ENCODE results near the gene NDUFB3. TPM values are rescaled to one million over a fixed set of nuclear protein-coding genes. Genes with fewer than 3 reads are reported as not detected.

Gene NDUFB3
- total and polyA plus RNA-seq, 2 donors (not counting 1 experiment from before 2014, with no cell fraction given), result 13.0 to 44.7 TPM

DNA sequence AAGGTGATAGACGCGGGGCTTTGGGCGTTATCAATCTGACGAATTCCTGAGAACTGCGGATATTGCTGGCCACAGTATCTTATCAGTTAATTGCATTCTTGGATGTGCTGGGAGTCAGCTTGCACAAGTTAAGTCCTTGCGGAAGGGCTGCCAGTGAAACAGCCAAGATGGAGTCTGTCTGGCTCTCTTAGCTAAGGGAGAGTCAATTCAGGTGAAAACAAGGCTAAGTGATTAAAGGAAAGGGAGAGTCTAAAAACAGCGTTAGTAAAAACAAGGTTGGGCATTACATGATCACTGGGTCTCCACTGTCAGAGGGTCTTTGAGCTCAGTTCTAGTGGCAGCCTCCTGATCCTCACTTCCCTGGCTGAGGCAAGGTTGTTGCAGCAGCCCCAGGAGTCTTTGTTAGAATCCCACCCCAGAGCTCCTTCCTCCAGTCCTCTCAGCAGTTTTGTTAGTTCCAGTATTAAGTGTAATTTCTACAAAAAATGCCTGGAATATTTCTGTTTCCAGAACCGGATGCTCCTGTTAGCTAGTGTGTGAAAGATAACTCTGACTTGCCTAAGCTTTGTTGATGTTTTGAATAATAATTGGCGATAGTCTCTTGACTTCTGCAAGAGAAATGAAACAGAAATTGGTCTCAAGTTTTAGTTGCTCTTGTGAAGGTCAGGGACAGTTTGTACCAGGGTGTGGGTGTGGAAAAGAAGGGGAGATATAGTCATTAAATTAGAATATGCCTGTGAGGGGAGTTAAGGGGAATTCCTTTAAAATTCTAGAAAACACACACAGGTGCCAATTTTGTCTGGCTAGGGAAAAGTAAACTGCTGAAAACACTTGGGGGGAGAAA, 54.7 kb downstream of the NDUFB3 start:
- intact Hi-C loops (cut with micrococcal nuclease), result no loop called here
- peaks cover 5 to 6% of the 10 kb centered on the region in 2 experiments for H3K36me3 ChIP-seq (replicated peaks in 1 of 2; ENCODE audit: control extremely low read depth in 1 of 2, control insufficient read depth in 1 of 2, extremely low read depth in 1 of 2, insufficient read depth in 2 of 2, low read length in 1 of 2)
- H3K4me3 ChIP-seq (ENCODE audit: control extremely low read depth in 1 of 5, extremely low read depth in 1 of 5, insufficient read depth in 1 of 5, low read depth in 2 of 5, low read length in 4 of 5), result peak overlapping the region in 4 of 5 experiments; percentile 20 to 61 (median 35)
- no peaks in the 10 kb centered on the region for H3K9me3 ChIP-seq (ENCODE audit: control extremely low read depth in 1 of 3, control insufficient read depth in 2 of 3, insufficient read depth in 1 of 3, low read length in 2 of 3)
- peaks cover 88% of the 10 kb centered on the region for H3K4me1 Mint-ChIP-seq
- H3K27ac ChIP-seq (ENCODE audit: low read length in 2 of 2), result peak overlapping the region; percentile 86 to 94
- H3K4me3 Mint-ChIP-seq, result peak overlapping the region; percentile 91
- peak overlapping the region; percentile 98 for H3K27ac Mint-ChIP-seq
- H3K4me1 ChIP-seq (ENCODE audit: control insufficient read depth in 2 of 2, insufficient read depth in 2 of 2, low read length in 2 of 2), result peaks cover 92 to 94% of the 10 kb centered on the region in 2 donors
- H3K79me2 ChIP-seq (ENCODE audit: control insufficient read depth, insufficient read depth, low read length), result peaks cover 98% of the 10 kb centered on the region
- no peak for TF ChIP-seq EZH2 (IDR thresholded peaks at IDR 0.05; ENCODE audit: borderline replicate concordance, insufficient read depth, low read depth, low read length, poor library complexity, severe bottlenecking)
- no peak for TF ChIP-seq CTCF (IDR thresholded peaks at IDR 0.05)
- no peaks in the 10 kb centered on the region for H3K27me3 Mint-ChIP-seq
- ATAC-seq (ENCODE audit: low read depth), result peak; percentile 28
- ChIA-PET POLR2A (interaction anchor here (0.6 to 1.6 kb wide), 5 partner anchors 11 to 106 kb away, joined by 3 to 5 read pairs (median 3); partner anchors contain the start of gene CASP10), CTCF (interaction anchor here (0.6 to 1.3 kb wide), 6 partner anchors 18 to 58 kb away, joined by 3 to 7 read pairs (median 4); no protein-coding TSS in a partner anchor)
- H3K27me3 ChIP-seq (replicated peaks in 1 of 4; ENCODE audit: control extremely low read depth in 1 of 4, control insufficient read depth in 3 of 4, insufficient read depth in 4 of 4, low read length in 3 of 4), result no peaks in the 10 kb centered on the region
- no peak overlapping the region for H2AFZ ChIP-seq (ENCODE audit: insufficient read depth, low read depth, low read length, poor library complexity, severe bottlenecking)
- no peaks in the 10 kb centered on the region for H4K20me1 ChIP-seq (ENCODE audit: control insufficient read depth, insufficient read depth, low read length, poor library complexity, severe bottlenecking)
- peak overlapping the region; percentile 54 for H3K9ac ChIP-seq (ENCODE audit: low read length)
- peak; percentile 50 for DNase-seq
- H3K9me3 Mint-ChIP-seq (ENCODE audit: insufficient read depth), result no peaks in the 10 kb centered on the region
- H3K4me2 ChIP-seq (replicated peaks; ENCODE audit: low read depth, low read length, poor library complexity, severe bottlenecking), result peak overlapping the region; percentile 87
- 34% methylated on average over 9 of the region's 9 CpGs for WGBS (ENCODE audit: insufficient coverage)

DNA sequence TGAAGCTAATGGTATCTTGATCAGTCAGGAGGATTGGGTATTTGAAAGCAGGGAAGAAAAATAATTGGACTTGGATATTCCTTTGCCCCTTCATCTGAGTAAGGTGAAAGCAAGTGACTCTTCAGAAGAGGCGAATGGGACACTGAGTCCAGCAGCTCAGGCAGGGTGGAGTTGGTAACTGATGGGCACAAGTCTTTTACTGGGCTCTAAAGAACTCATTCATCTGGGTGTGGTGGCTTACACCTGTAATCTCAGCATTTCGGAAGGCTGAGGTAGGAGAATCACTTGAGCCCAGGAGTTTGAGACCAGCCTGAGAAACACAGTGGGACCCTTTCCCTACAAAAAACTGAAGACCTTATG, 55.3 kb downstream of the NDUFB3 start:
- Mint-ChIP-seq H3K27ac (peak overlapping the region; percentile 98), H3K4me1 (peaks cover 88% of the 10 kb centered on the region), H3K4me3 (peak overlapping the region; percentile 91), H3K9me3 (ENCODE audit: insufficient read depth) (no peaks in the 10 kb centered on the region), H3K27me3 (no peaks in the 10 kb centered on the region)
- ChIA-PET POLR2A (interaction anchor here (0.6 to 1.6 kb wide), 4 partner anchors 10 to 105 kb away, joined by 3 to 5 read pairs (median 3); no protein-coding TSS in a partner anchor), CTCF (interaction anchor here (1.0 to 1.3 kb wide), 5 partner anchors 17 to 59 kb away, joined by 3 to 7 read pairs (median 3); no protein-coding TSS in a partner anchor)
- H3K4me2 ChIP-seq (replicated peaks; ENCODE audit: low read depth, low read length, poor library complexity, severe bottlenecking), result peak overlapping the region; percentile 87
- peaks cover 6 to 9% of the 10 kb centered on the region in 2 experiments for H3K36me3 ChIP-seq (replicated peaks in 1 of 2; ENCODE audit: control extremely low read depth in 1 of 2, control insufficient read depth in 1 of 2, extremely low read depth in 1 of 2, insufficient read depth in 2 of 2, low read length in 1 of 2)
- H2AFZ ChIP-seq (ENCODE audit: insufficient read depth, low read depth, low read length, poor library complexity, severe bottlenecking), result peak overlapping the region; percentile 23
- H3K27me3 ChIP-seq (replicated peaks in 1 of 4; ENCODE audit: control extremely low read depth in 1 of 4, control insufficient read depth in 3 of 4, insufficient read depth in 4 of 4, low read length in 3 of 4), result no peaks in the 10 kb centered on the region
- peaks cover 91 to 94% of the 10 kb centered on the region in 2 donors for H3K4me1 ChIP-seq (ENCODE audit: control insufficient read depth in 2 of 2, insufficient read depth in 2 of 2, low read length in 2 of 2)
- H3K9ac ChIP-seq (ENCODE audit: low read length), result peak overlapping the region; percentile 54
- DNase-seq (no peak), ATAC-seq (ENCODE audit: low read depth) (no peak)
- H3K79me2 ChIP-seq (ENCODE audit: control insufficient read depth, insufficient read depth, low read length), result peaks cover 98% of the 10 kb centered on the region
- H3K4me3 ChIP-seq (ENCODE audit: control extremely low read depth in 1 of 5, extremely low read depth in 1 of 5, insufficient read depth in 1 of 5, low read depth in 2 of 5, low read length in 4 of 5), result peak overlapping the region in 4 of 5 experiments; percentile 6 to 61 (median 21)
- intact Hi-C loops (cut with micrococcal nuclease), result no loop called here
- WGBS (ENCODE audit: insufficient coverage), result 88% methylated on average over 1 of the region's 2 CpGs
- no peaks in the 10 kb centered on the region for H3K9me3 ChIP-seq (ENCODE audit: control extremely low read depth in 1 of 3, control insufficient read depth in 2 of 3, insufficient read depth in 1 of 3, low read length in 2 of 3)
- H4K20me1 ChIP-seq (ENCODE audit: control insufficient read depth, insufficient read depth, low read length, poor library complexity, severe bottlenecking), result no peaks in the 10 kb centered on the region
- peak overlapping the region; percentile 86 to 94 for H3K27ac ChIP-seq (ENCODE audit: low read length in 2 of 2)
- TF ChIP-seq CTCF (IDR thresholded peaks at IDR 0.05) (no peak), EZH2 (IDR thresholded peaks at IDR 0.05; ENCODE audit: borderline replicate concordance, insufficient read depth, low read depth, low read length, poor library complexity, severe bottlenecking) (no peak)
